T-helper 22 cell (primary cell): ENCODE measurements around the gene BRINP3.

Source experiments
- DNase-seq: peaks from one replicate; pipeline ENCODE4 v3.0.0-alpha.2; 2020; ENCODE audit warnings: low read depth

The BRINP3 gene

GRCh38 chr1:190322274-190322673, 155.4 kb downstream of the BRINP3 start:
- no peak for DNase-seq

GRCh38 chr1:190320952-190321351, 156.7 kb downstream of the BRINP3 start:
- DNase-seq: no peak

- DNase-seq: no peak
These were observed 164.9 kb downstream of the BRINP3 start for GRCh38 chr1:190312763-190313162.

- no peak for DNase-seq
These were observed 174.2 kb downstream of the BRINP3 start for GRCh38 chr1:190303501-190303900.

- no peak for DNase-seq
These were observed 181.2 kb downstream of the BRINP3 start for GRCh38 chr1:190296453-190296852.

- no peak for DNase-seq
These were observed 187.8 kb downstream of the BRINP3 start for GRCh38 chr1:190289897-190290296.

GRCh38 chr1:190286111-190286510, 191.6 kb downstream of the BRINP3 start:
- no peak for DNase-seq

- DNase-seq: no peak
These were observed 200.6 kb downstream of the BRINP3 start for GRCh38 chr1:190277107-190277506.

- DNase-seq: no peak
These were observed 202.9 kb downstream of the BRINP3 start for GRCh38 chr1:190274721-190275120.

- DNase-seq: no peak
These were observed 204.5 kb downstream of the BRINP3 start for GRCh38 chr1:190273161-190273560.

GRCh38 chr1:190262538-190262937, 215.1 kb downstream of the BRINP3 start:
- DNase-seq: no peak

GRCh38 chr1:190259424-190259823, 218.2 kb downstream of the BRINP3 start:
- no peak for DNase-seq

- DNase-seq: no peak
These were observed 219.7 kb downstream of the BRINP3 start for GRCh38 chr1:190258003-190258402.

- no peak for DNase-seq
These were observed 225.6 kb downstream of the BRINP3 start for GRCh38 chr1:190252046-190252445.

GRCh38 chr1:190250368-190250767, 227.3 kb downstream of the BRINP3 start:
- no peak for DNase-seq

GRCh38 chr1:190244406-190244805, 233.3 kb downstream of the BRINP3 start:
- no peak for DNase-seq

GRCh38 chr1:190243056-190243455, 234.6 kb downstream of the BRINP3 start:
- DNase-seq: no peak

GRCh38 chr1:190226006-190226405, 251.7 kb downstream of the BRINP3 start:
- DNase-seq: no peak

GRCh38 chr1:190212450-190212849, 265.2 kb downstream of the BRINP3 start:
- no peak for DNase-seq

GRCh38 chr1:190207733-190208132, 269.9 kb downstream of the BRINP3 start:
- DNase-seq: no peak

GRCh38 chr1:190205713-190206112, 272.0 kb downstream of the BRINP3 start:
- no peak for DNase-seq

- DNase-seq: no peak
These were observed 281.6 kb downstream of the BRINP3 start for GRCh38 chr1:190196020-190196419.

- DNase-seq: no peak
These were observed 284.1 kb downstream of the BRINP3 start for GRCh38 chr1:190193508-190194115.

GRCh38 chr1:190192627-190193026, 285.0 kb downstream of the BRINP3 start:
- no peak for DNase-seq

GRCh38 chr1:190183588-190183987, 294.1 kb downstream of the BRINP3 start:
- no peak for DNase-seq
